Sigmoid colon (tissue), 7 donors: Measurements from ENCODE around the gene MAPRE2. TPM values are rescaled to one million over a fixed set of nuclear protein-coding genes. Genes with fewer than 3 reads are reported as not detected.

Experiments
- DNase-seq: peaks from one replicate; pipeline ENCODE4 v3.0.0-alpha.2; 2019
- H3K27ac ChIP-seq, 4 donors: fragments of 200-600 bp; sonication (generic); one replicate each; pipeline ENCODE4 v1.5.1; 2016 to 2019; ENCODE audit warnings: mild to moderate bottlenecking in 1 of 4
- H3K27me3 ChIP-seq, 3 donors: fragments of 200-600 bp; sonication (generic); one replicate each; pipeline ENCODE4 v1.5.1; 2019; ENCODE audit warnings: mild to moderate bottlenecking in 1 of 3
- H3K36me3 ChIP-seq, 4 donors: fragments of 200-600 bp; sonication (generic); one replicate each; pipeline ENCODE4 v1.5.1; 2016 to 2019
- H3K4me1 ChIP-seq, 4 donors: fragments of 200-600 bp; sonication (generic); one replicate each; pipeline ENCODE4 v1.5.1; 2017 to 2019
- H3K4me3 ChIP-seq, 4 donors: fragments of 200-600 bp; sonication (generic); one replicate each; pipeline ENCODE4 v1.5.1; 2017 to 2019; ENCODE audit warnings: mild to moderate bottlenecking in 2 of 4, moderate library complexity in 1 of 4
- H3K9me3 ChIP-seq, 4 donors: fragments of 200-600 bp in 3 of 4; sonication (generic) in 3 of 4; one replicate each; pipeline versions ENCODE4 v1.5.1 to v1.6.1; 2013 to 2019
- EP300 ChIP-seq, 4 donors: sonication (generic); formaldehyde crosslinking; IDR thresholded peaks; one replicate each; pipeline ENCODE4 v1.6.1; 2017; ENCODE audit warnings: antibody characterized with exemption in 4 of 4
- POLR2A ChIP-seq, 2 donors: fragments of 450-650 bp; IDR thresholded peaks; one replicate each; pipeline ENCODE4 v1.6.1; 2016; ENCODE audit warnings: antibody characterized with exemption in 2 of 2, mild to moderate bottlenecking in 2 of 2, moderate library complexity in 2 of 2
- POLR2AphosphoS5 ChIP-seq, 4 donors: sonication (generic); formaldehyde crosslinking; IDR thresholded peaks; one replicate each; pipeline ENCODE4 v1.6.1; 2017; ENCODE audit warnings: antibody characterized with exemption in 4 of 4
- WGBS, 2 donors: extraction: QIAGEN DNeasy Blood & Tissue Kit; methylation state at CpG; one replicate each; pipeline ENCODE4 v1.1.7; 2013; 5-methylcytosine and 5-hydroxymethylcytosine counted together
- intact Hi-C: fragments of 100-400 bp; cut with DNase I; formaldehyde crosslinking; loops from one replicate; pipeline ENCODE4 v1.15.1; 2023
- polyA plus RNA-seq, 3 donors: library from polyadenylated mRNA; stranded (reverse); fragments of 200-250 nt; gene quantifications; one replicate each; pipeline ENCODE4 v1.2.3, GENCODE V29; 2013
- total RNA-seq, 4 donors: library from RNA; depleted of rRNA; stranded (reverse); fragments of >200 nt; gene quantifications; one replicate each; pipeline ENCODE4 v1.1.0, GENCODE V29; 2016
- TF ChIP-seq, protein P1 (sequence below), 4 experiments: fragments of 450-650 bp in 3 of 4; fragments of 200-600 bp in 1 of 4; IDR thresholded peaks; one replicate each; pipeline ENCODE4 v1.5.1; 2016 to 2019; ENCODE audit warnings: antibody characterized with exemption in 4 of 4, mild to moderate bottlenecking in 3 of 4, moderate library complexity in 2 of 4
- donor health status: healthy with polysubstance abuse.
- donor health status: Bipolar disorder and iron deficiency.
- donor health status: healthy.

MAPRE2 gene
- total and polyA plus RNA-seq, 7 donors: 14.0 to 31.6 (median 21.0) TPM

DNA sequence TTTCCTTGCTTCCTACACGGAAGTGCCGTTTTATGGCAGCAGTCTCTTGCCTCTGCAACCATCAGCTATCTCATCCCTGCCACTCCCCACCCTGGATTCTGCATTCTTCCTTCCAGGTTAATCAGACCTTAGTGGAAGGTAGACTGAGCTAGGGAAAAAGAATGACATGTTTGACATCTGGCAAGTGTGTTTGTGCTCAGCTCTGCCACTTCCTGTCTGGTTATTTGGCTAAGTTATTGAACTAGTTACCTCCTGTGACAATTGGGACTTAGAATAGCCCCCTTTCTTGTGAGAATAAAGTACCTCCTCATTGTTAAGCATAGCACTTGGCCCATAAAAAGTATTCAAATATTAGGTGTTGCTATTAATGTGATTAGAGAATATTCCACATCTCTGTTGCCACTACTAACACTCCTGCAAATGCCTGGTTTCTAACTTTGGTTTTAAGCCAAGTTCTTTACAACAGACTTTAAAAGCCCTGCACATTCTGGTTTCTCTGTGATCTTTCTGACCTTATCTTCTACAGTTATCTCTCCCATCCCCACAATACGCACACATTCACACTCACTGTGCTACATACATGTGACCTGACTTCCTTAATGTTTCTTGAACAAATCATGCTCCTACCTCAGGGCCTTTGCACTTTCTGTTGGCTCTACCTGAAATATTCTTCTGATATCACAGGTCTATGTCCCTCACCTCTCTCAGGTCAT lies 10.8 kb upstream of the MAPRE2 start:
- H3K36me3 ChIP-seq: no peaks in the 10 kb centered on the region
- intact Hi-C loops: no loop called here
- peak overlapping the region in 3 of 4 donors; percentile 7 to 46 (median 32) for H3K27ac ChIP-seq
- 7 to 21% methylated on average over 3 of the region's 3 CpGs for WGBS, 2 donors
- TF ChIP-seq EP300 (IDR thresholded peaks at IDR 0.05): no peak
- no peak for TF ChIP-seq POLR2AphosphoS5 (IDR thresholded peaks at IDR 0.05)
- TF ChIP-seq POLR2A (IDR thresholded peaks at IDR 0.05): no peak
- TF ChIP-seq, protein P1, sequence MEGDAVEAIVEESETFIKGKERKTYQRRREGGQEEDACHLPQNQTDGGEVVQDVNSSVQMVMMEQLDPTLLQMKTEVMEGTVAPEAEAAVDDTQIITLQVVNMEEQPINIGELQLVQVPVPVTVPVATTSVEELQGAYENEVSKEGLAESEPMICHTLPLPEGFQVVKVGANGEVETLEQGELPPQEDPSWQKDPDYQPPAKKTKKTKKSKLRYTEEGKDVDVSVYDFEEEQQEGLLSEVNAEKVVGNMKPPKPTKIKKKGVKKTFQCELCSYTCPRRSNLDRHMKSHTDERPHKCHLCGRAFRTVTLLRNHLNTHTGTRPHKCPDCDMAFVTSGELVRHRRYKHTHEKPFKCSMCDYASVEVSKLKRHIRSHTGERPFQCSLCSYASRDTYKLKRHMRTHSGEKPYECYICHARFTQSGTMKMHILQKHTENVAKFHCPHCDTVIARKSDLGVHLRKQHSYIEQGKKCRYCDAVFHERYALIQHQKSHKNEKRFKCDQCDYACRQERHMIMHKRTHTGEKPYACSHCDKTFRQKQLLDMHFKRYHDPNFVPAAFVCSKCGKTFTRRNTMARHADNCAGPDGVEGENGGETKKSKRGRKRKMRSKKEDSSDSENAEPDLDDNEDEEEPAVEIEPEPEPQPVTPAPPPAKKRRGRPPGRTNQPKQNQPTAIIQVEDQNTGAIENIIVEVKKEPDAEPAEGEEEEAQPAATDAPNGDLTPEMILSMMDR (IDR thresholded peaks at IDR 0.05): no peak
- no peak for DNase-seq
- peaks cover 0 to 24% (median 17%) of the 10 kb centered on the region in 4 donors for H3K4me1 ChIP-seq
- peak overlapping the region in 3 of 4 donors; percentile 18 to 25 (median 22) for H3K4me3 ChIP-seq
- H3K9me3 ChIP-seq: no peaks in the 10 kb centered on the region
- H3K27me3 ChIP-seq: no peaks in the 10 kb centered on the region

GRCh38 chr18:35032113-35032512 lies 9.1 kb upstream of the MAPRE2 start:
- Histone ChIP-seq H3K4me3 (no peak overlapping the region), H3K9me3 (no peaks in the 10 kb centered on the region), H3K27me3 (no peaks in the 10 kb centered on the region), H3K36me3 (no peaks in the 10 kb centered on the region), H3K4me1 (peaks cover 0 to 9% (median 3%) of the 10 kb centered on the region in 4 donors), H3K27ac (no peak overlapping the region)
- no peak for TF ChIP-seq POLR2A (IDR thresholded peaks at IDR 0.05)
- TF ChIP-seq, protein P1 (IDR thresholded peaks at IDR 0.05): no peak
- TF ChIP-seq POLR2AphosphoS5 (IDR thresholded peaks at IDR 0.05): no peak
- TF ChIP-seq EP300 (IDR thresholded peaks at IDR 0.05): no peak
- WGBS, 2 donors: 44 to 82% methylated on average over 1 of the region's 1 CpG
- intact Hi-C loops: no loop called here
- no peak for DNase-seq

DNA sequence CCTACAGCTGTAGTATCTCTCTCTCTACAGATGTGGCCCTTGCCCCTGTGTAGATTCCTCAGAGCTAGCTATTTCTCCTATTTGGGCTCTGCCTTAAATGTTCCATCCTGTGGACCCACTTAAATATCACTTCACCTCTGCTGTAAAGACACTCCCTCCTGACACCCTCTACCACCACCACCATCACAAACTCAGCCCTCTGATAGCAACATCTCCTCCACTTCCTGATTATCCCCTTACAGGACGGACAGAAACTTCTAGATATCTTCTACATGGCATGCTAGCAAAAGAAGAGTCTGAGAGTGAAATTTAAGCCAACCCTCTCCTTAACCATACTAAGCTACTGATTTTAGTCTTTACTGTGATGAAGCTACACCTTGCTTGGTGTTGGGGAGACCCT lies 3.2 kb upstream of the MAPRE2 start:
- 75 to 85% methylated on average over 1 of the region's 1 CpG for WGBS, 2 donors
- H3K9me3 ChIP-seq: no peaks in the 10 kb centered on the region
- no peak for DNase-seq
- no peak overlapping the region for H3K4me3 ChIP-seq
- H3K36me3 ChIP-seq: no peaks in the 10 kb centered on the region
- H3K27me3 ChIP-seq: no peaks in the 10 kb centered on the region
- intact Hi-C loops: loop anchor here (5.0 kb wide), 1 partner anchor 451 kb away; no protein-coding TSS in a partner anchor
- H3K4me1 ChIP-seq: peaks cover 0 to 20% (median 18%) of the 10 kb centered on the region in 4 donors
- no peak overlapping the region for H3K27ac ChIP-seq
- TF ChIP-seq, protein P1 (IDR thresholded peaks at IDR 0.05): no peak
- TF ChIP-seq POLR2A (IDR thresholded peaks at IDR 0.05): no peak
- TF ChIP-seq POLR2AphosphoS5 (IDR thresholded peaks at IDR 0.05): no peak
- TF ChIP-seq EP300 (IDR thresholded peaks at IDR 0.05): no peak

GRCh38 chr18:35038881-35039491 lies 2.2 kb upstream of the MAPRE2 start:
- Histone ChIP-seq H3K27me3 (no peaks in the 10 kb centered on the region), H3K36me3 (no peaks in the 10 kb centered on the region), H3K4me3 (no peak overlapping the region), H3K27ac (no peak overlapping the region), H3K4me1 (peaks cover 0 to 25% (median 19%) of the 10 kb centered on the region in 4 donors), H3K9me3 (no peaks in the 10 kb centered on the region)
- WGBS, 2 donors: 63 to 94% methylated on average over 2 of the region's 2 CpGs
- DNase-seq: no peak
- TF ChIP-seq EP300 (IDR thresholded peaks at IDR 0.05): no peak
- no peak for TF ChIP-seq POLR2A (IDR thresholded peaks at IDR 0.05)
- TF ChIP-seq, protein P1 (IDR thresholded peaks at IDR 0.05): no peak
- TF ChIP-seq POLR2AphosphoS5 (IDR thresholded peaks at IDR 0.05): no peak
- intact Hi-C loops: loop anchor here (5.0 kb wide), 1 partner anchor 452 kb away; no protein-coding TSS in a partner anchor
